NCI-H226 (cell line): ENCODE measurements around the gene PTF1A.

ENCODE experiments used
- DNase-seq: peaks from one replicate; pipeline ENCODE4 v3.0.0-alpha.2; 2015

Gene PTF1A, protein sequence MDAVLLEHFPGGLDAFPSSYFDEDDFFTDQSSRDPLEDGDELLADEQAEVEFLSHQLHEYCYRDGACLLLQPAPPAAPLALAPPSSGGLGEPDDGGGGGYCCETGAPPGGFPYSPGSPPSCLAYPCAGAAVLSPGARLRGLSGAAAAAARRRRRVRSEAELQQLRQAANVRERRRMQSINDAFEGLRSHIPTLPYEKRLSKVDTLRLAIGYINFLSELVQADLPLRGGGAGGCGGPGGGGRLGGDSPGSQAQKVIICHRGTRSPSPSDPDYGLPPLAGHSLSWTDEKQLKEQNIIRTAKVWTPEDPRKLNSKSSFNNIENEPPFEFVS

DNA sequence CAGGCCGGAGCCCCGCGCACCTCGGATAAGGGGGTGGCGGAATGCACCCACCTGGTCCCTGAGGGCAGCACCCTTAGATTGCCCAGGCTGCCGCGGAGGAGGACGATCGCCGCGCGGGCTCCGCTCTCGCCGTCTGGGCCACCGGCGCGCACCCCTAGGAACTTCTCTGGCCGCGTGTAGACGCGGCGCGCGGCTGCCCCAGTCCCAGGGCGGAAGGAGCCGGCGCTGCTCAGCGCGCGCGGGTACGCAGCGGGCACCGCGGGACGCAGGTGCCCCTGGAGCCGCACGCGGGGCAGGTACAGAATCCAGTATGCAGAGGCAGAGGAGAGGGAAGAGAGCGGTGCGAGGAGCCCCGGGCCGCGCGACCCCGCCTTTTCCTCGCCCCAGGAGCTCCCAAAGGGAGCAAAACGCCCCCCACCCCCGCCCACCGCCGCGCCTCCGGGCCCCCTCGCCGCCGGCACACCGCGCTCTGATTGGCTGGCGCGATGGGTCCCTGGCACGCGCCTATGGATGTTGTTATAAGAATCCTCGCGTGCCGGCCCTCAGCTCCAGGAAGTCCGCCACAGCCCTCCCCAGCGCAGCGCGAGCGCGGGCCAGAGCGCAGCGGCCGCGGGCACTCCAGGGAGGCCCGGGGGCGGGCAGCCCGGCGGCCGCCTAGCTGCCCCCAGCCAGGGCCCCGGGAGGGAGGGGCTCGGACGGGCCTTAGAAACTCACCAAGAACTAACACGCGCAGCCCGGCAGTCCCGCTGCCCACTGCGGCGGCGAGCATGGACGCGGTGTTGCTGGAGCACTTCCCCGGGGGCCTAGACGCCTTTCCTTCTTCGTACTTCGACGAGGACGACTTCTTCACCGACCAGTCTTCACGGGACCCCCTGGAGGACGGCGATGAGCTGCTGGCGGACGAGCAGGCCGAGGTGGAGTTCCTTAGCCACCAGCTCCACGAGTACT lies at the start of gene PTF1A:
Gene PTF1A (plus strand): TSS at position 549 of the 948 bp plus-strand sequence. CDS start 219 bp downstream, at position 768.
- DNase-seq, result no peak

DNA sequence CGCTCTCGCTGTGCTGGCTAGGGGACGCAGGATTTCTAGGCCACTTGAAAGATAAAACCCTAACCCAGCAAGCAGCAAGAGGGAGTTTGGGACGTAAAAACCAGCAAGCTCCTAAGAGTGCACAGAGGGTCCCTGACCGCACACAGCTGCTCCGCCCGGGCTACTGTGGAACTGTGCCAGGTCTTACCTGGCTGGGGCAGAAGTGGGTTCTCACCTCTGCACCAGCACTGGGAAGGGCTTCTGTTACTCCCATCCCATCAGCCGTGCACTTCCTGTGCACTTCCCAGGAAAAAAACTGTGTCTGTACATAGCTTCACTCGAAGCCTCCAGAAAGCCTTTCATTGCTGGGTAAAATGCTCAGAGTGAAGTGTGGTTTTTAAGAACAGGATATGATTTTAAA lies 45.9 kb upstream of the PTF1A start:
- no peak for DNase-seq

DNA sequence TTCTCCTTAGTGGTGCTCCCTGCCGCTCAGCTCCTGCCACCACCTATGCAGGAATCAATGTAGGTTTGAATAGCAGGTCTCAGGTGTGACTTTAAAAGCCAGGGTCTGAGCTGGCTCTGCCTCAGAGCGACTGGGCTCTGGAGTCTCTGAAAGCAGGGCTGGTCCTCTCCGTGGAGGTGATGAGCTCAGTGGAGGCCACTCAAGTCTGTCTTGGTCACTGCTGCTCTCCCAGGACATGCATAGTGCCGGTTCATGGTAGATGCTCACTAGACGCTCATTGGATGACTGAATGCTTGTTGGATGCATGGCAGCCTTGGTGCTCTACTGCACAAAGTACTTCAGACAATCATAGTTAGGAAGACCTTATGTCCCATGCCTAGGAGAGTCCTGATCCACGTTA lies 45.1 kb upstream of the PTF1A start:
- DNase-seq, result no peak

DNA sequence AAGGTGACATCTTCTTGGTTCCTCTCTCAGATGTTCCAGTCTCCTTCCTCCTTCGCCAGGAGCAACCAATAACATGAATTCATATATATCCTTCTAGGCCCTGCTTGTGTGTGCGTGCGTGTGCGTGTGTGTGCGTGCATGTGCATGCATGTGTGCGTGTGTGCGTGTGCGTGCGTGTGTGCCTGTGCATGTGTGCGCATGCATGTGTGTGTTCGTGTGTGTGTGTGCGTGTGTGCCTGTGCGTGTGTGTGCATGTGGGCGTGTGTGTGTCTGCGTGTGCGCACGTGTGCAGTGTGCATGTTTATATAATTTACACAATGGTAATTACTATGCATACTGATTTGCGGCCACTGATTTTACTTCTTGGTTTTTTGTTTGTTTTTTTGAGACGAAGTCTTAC lies 43.9 kb upstream of the PTF1A start:
- DNase-seq, result no peak

DNA sequence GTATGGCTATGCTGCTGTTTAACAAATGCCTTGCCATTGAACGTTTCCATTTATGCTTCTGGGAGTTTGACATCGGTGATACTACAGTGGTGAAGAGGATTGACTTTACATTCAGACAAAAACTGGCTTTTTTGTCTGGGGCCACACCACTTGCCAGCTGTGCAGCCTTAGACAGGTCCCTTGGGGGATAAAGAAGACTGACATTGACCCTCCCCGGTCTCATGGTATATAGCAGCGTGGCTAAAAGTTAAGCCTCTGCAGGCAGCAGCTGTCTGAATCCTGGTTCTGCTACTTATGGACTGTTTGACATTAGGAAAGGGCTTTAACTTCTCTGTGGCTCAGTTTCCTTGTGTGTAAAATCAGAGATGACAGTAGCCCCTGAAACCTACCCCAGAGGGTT lies 42.0 kb upstream of the PTF1A start:
- DNase-seq, result no peak

DNA sequence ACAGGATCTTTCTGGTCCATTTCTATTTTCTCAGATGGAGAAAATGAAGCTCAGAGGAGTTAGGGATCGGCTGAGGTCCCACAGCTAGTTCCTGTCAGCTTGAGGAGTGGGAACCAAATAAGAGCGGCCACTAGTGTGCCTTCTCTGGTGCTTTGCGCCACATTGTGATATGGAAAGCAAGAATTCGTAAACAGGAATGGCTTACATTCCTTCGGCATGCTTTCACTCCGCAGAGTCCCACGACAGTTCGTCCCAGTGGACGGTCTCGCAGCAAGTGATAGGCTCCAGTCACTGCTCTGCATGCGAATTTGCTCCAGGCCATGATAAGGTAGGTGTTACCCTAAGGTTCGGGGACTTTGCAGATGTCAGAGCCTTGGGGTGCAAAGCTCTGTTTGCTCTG lies 41.5 kb upstream of the PTF1A start:
- no peak for DNase-seq

DNA sequence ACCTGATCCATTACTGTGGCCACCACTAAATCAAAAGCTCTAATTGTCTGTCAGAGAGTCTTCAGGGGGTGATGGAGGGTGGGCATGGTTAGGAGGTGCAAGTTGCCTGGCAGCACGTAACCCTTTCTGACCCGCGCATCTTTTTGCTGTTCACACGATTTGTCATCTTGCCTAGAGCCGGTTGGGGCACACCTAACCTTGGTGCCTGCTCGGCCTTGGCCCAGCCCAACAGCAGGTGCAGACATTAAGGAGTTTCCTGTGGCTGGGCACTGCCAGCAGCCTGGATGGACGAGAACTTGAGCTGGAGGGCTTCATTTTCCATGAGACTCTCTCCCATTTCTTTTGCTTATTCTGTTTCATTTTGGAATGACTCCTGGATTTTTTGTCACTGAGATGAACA lies 41.0 kb upstream of the PTF1A start:
- no peak for DNase-seq

DNA sequence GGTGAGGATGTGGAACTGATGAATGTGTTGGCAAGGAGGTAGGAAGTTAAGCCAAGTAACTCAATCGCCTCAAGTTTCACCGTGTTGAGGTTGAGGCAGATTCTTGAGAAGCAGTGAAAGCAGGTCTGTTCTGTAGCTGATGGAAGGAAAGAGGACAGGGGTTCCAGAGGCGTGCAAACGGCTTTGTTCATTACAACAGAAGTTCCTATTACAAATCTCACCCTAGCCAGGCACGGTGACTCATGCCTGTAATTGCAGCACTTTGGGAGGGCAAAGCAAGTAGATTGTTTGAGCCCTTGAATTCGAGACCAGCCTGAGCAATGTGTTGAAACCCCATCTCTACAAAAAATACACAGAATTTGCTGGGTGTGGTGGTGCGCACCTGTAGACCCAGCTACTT lies 36.9 kb upstream of the PTF1A start:
- DNase-seq, result no peak

DNA sequence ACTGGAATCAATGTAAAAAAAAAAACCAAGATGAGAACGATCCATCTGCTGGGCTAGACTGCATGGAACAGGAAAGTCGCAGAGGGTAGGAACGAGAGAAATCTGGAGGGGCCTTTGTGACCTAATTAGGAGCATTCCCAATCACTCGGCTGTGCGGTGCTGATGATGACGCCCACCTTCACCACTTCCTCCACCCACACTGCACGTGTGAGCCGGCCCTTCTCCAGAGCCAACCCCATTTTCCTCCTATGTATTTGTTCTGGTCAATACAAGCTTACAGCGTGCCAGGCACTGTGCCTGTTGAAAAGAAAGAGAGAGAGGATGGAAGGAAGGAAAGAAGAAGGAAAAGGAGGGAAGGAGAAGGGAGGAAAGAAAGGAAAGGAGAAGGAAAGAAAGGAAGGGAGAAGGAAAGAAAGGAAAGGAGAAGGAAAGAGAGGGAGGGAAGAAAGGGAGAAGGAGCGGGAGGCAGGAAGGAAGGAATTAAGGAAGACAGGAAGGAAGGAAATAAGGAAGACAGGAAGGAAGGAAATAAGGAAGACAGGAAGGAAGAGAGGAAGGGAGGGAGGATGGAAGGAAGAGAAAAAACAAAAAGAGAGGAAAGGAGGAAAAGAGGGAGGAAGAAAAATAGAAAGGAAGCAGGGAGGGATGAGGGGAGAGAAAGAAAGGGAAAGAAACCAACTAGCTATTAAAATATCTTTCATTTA lies 35.5 kb upstream of the PTF1A start:
- no peak for DNase-seq

DNA sequence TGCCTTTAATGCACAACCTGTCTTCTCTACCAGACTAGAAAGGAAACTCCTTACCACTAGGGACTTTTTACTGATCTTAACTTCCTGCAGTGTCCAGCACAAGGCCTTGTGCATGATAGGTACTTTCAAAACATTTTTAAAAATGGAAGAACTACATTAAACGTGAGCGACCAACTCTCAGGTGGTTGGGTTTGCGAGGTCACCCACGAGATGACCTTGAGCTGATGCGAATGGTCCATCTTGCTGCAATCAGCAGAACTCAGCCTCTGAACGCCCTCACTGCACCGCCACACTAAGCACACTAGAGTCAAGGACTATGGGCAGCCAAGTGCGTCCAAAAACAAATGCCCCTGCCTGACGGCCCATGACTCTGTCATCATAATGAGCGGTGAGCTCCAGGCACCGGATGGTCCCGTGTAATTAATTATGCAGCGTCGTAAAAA lies 34.9 kb upstream of the PTF1A start:
- DNase-seq, result no peak

DNA sequence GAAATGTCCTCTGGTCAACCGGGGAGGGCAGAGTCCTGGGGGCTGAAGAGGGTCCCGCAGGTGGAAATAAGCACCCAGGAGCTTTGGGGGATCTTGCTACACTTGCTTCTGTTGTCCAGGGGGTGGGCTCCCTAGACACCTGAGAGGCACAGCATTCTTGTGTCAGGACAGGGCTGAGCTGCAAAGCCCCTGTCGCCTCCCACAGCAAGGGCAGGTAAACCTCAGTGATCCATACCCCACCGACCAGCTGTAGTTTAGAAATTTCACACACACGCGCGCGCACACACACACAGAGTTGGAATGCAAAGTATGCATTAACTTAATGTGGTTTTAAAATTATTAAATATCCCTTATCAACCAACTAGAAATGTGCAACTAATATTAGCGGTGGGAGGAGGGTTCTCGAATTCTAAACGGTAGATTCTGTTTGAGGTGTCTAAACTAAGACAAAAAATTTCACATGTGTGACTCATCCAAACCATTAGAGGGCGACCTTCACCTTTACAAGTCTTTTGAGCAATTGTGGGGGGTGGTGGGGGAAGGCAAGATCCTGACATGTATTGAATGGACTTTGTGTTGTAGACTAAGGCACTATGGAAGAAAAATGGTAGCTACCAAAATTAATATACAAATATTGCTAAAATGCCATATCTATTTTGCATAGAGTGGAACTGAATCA lies 34.3 kb upstream of the PTF1A start:
- peak; percentile 18 for DNase-seq

DNA sequence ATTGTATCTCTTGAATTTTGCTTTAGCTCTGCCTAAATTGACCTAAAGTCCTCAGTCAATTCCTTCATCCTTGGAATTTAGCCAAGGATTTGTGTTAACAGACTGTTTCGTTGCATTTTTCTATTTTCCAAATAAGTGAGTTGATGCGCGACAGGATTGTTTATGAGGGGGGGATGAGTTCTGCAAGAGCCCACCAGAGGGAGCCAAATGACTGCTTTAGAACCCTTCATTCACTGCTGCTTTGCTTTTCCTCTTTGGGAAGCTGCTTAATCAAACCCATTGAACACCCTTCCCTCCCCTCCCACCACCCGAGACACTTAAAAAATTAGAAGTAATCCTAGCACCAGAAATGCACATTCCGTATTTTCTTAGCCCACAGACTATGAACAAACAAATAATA lies 33.7 kb upstream of the PTF1A start:
- DNase-seq, result peak; percentile 26

DNA sequence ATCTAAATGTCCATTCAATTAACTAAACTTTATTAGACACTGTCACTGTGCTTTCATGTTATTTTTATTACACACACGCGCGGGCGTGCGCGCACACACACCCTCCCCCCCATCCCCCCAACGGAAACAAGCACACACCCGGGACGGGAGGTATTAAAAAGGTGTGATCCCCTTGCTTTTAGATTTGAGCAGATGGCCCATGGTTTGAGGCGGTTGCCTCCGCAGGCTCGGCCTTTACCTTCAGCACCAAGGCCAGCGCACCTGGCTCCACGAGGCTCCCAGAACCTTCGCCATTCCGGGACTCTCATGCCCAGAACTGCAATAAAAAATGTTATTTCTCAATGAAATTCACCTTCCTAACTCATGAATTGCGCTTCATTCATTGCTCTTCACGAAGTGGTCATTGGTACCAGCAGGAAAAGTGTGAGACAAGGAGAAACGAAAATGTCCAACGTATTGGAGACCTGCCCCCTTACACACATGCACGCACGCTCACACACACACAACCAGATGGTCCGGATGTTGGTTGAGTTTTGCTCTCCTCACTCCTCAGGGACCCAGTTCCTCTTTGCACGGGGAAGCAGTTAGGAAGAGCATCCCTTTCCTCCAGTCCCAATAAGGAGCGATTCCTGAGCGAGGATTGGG lies 20.8 kb upstream of the PTF1A start:
- no peak for DNase-seq

DNA sequence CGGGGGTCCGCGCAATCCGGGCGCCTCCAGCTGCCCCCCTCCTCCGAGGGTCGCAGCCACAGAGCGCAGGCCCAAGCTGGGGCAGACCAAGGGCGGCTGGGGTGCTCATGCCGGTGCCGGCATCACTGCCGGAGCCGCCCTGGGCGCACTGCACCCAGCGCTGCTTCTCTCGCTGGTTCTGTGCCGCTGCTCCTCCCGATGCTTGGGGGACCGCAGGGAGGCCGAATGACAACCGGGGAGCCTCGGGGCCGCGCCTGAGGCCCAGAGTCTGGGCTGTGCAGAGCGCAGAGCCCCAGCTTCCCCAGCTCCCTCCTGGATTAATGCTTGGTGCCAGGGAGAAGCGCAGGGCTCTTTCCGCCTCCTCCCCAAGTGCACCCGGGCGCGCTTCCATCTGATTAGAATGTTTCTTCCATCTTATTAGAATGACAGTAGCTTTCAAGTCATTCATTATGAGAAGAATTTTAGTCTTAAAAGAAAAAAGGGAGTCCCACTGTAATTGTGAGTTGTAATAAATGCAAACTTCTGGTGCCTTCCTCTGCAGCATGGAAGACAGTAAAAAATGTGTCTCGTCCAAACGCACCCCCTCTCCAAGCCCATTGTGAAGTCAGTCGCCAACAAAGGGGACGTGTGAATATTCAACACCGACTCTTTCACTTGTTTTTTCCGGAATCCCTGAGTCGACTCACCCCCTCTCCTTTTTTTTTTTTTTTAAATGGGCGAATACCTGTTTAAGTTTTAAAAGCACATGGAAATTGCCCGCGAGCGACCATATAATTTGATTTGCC lies 19.5 kb upstream of the PTF1A start:
- DNase-seq, result no peak

DNA sequence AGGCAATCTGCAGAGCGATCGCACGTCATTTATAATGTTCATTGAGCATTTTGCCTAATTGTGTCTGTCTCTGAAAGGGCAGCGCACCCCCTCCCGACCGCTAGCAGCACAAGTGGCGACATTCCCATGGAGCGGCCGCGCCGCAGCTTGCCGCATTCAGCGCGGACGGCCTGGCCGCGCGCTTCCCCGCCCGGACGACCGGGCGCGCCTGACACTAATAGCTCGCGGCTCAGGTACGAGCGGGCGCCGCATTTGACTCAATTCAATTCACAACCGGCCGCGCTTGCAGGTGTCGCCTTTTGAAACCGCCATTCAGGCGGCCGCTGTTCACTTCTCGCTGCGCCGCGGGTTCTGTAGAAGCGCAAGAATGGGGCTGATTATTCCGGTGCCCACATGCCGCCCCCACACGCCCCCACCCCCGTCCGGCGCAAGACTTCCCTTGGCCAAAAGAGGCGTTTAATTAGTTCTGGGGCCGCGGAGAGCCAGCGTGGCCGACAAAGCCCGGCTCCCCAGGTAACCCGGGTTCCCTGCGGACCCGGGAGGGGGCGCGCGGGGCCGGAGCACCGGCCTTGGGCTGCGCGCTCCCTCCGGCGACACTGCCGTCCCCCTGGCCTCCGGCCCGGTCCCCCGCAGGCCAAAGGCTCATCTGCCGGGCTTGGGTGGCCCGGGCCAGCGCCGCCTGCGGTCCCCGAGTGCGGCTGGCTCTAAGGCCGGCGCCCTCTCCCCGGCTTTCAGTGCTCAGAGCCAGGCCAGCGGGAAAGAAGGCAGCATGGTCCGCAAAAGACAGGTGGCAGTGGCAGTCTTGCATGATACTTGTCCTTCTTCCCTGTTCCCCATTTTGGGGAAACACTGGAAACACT lies 18.7 kb upstream of the PTF1A start:
- DNase-seq, result no peak

DNA sequence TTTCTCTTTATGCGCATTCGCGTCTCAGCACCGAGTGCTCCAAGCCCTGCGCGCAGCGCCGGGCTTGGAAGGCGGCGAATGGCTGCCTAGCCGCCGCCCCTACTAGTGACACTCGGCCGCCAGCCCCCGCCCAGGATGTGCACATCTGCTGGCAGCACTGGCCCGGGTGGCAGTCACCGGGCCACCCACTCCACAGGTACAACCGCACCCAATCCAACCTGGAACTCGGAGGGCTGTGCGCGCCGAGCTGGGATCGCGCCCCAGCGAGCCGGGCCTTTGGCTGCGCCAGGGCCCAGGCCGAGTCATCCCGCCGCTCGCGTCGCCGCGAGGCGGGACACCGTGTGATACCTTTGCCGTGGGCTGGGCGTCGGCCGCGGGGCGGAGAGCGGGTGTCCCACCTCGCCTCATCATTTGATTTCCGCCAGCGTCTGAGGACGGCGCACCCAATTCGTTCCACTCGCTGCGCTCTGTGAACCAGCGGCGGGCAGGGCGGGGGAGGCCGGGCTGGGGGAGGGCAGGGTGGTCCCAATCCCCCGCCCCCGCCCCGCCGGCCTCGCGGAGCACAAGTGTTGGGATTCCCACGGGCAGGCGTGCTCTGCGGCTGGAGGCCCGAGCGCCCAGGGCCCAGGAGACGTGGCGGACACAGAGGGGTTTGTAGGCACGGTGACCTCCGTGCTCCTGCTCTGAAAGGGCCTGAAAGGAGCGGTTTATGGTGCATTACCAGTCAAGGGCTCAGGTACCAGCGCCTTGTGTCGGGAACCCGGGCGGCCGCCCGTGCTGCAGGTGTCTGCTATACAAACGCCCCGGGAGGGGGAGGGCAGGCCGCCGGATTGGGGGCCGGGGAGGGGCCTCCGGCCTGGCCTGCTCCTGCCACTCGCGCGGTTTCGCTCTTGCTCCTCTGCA lies 17.8 kb upstream of the PTF1A start:
- no peak for DNase-seq

DNA sequence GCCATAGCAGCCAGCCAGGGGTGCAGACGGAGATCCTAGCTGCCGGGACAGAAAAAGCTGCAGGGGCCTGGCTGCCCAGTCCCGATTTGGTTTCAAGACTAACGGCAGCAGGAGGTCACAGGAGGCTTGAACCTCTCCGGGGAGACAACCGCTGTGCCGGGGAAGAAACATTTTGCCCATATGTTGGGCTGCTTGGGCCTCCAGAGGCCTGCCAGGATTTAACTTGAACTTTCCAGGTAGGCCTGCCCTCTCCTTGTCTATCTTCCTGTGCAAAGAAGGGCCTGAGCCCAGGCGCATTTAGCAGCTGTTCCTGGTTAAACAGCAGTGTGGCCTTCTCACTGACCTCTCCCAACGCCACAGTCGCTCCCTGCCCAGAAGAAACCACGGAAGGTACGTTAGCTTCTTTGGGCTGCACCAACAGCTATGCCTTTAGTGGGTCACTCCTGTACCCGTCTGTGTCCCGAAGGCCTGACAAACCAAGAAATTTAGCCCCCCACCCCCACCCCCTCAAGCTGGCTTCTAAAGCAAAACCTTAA lies 17.1 kb upstream of the PTF1A start:
- DNase-seq, result no peak

DNA sequence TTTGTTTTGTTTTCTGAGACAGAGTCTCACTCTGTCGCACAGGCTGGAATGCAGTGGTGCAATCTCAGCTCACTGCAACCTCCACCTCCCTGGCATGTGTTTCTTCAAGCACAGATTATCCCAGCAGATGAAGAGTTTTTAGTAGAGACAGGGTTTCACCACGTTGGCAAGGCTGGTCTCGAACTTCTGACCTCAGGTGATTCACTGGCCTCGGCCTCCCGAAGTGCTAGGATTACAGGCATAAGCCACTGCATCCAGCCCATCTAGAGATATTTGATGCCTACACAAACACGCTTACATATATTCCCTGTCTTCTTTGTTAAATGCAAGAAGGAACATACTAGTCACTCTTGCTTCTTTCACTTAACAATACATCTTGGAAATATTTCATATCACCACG lies 5.9 kb upstream of the PTF1A start:
- DNase-seq, result no peak

DNA sequence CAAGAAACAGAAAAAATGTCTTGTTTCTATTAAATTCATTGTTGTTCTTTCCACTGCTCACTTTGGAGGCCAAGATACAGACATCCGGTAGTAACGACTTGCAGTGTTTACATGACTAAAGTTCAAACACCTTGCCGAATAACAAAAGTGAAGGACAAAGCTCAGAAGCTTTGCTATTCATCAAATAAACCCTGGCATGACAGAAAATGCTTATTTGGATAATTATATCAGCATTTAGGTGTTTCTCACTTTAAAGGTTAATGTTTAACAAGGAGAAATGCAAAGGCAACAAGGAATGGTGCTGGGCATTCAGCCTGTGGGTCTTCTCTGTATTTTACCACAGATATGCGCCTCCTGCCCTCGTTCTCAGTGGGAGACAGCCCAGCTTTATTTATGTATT lies 5.4 kb upstream of the PTF1A start:
- DNase-seq, result no peak
